Ishikawa (cell line): ENCODE measurements around the gene FARS2.

Source experiments
- CEBPB ChIP-seq: IDR thresholded peaks from 2 replicates; pipeline ENCODE4 v1.6.1; 2012
- CREB1 ChIP-seq: IDR thresholded peaks from 2 replicates; pipeline ENCODE4 v1.6.1; 2012; ENCODE audit warnings: low read depth
- EGR1 ChIP-seq: IDR thresholded peaks from 2 replicates; pipeline ENCODE4 v1.6.1; 2012
- EP300 ChIP-seq: IDR thresholded peaks from 2 replicates; pipeline ENCODE4 v1.6.1; 2012; ENCODE audit warnings: borderline replicate concordance
- FOXM1 ChIP-seq: IDR thresholded peaks from 2 replicates; pipeline ENCODE4 v1.6.1; 2012; ENCODE audit warnings: low read depth, borderline replicate concordance
- MAX ChIP-seq: IDR thresholded peaks from 2 replicates; pipeline ENCODE4 v1.6.1; 2012
- NFIC ChIP-seq: IDR thresholded peaks from 2 replicates; pipeline ENCODE4 v1.6.1; 2012
- RAD21 ChIP-seq: IDR thresholded peaks from 2 replicates; pipeline ENCODE4 v1.6.1; 2012; ENCODE audit warnings: low read depth
- REST ChIP-seq: IDR thresholded peaks from 2 replicates; pipeline ENCODE4 v1.6.1; 2012; ENCODE audit warnings: low read depth, mild to moderate bottlenecking
- TAF1 ChIP-seq: IDR thresholded peaks from 2 replicates; pipeline ENCODE4 v1.6.1; 2012; ENCODE audit warnings: low read depth, mild to moderate bottlenecking
- TCF12 ChIP-seq: IDR thresholded peaks from 2 replicates; pipeline ENCODE4 v1.6.1; 2012; ENCODE audit warnings: low read depth
- USF1 ChIP-seq: IDR thresholded peaks from 2 replicates; pipeline ENCODE4 v1.6.1; 2012
- YY1 ChIP-seq: IDR thresholded peaks from 2 replicates; pipeline ENCODE4 v1.6.1; 2012; ENCODE audit warnings: low read depth
- ZBTB7A ChIP-seq: IDR thresholded peaks from 2 replicates; pipeline ENCODE4 v1.6.1; 2012; ENCODE audit warnings: low read depth

GRCh38 chr6:5580736-5581581 lies 319.6 kb downstream of the FARS2 start:
- TF ChIP-seq CREB1 (no peak), MAX (no peak), TAF1 (no peak), RAD21 (no peak), EP300 (no peak), REST (no peak), EGR1 (no peak), YY1 (no peak), CEBPB (no peak), USF1 (no peak), ZBTB7A (no peak), NFIC (no peak), TCF12 (no peak), FOXM1 (no peak)
